NT2/D1 (cell line): ENCODE results near the gene POMGNT1.

Experiments used
- DNase-seq: peaks from one replicate; pipeline ENCODE4 v3.0.0-alpha.2; 2011; ENCODE audit warnings: low read depth, low spot score
- H3K27me3 ChIP-seq: 2 replicates; pipeline ENCODE4 v1.6.0; 2011; ENCODE audit warnings: mild to moderate bottlenecking; ENCODE audit not compliant: insufficient read length, insufficient read depth
- H3K36me3 ChIP-seq: 2 replicates; pipeline ENCODE4 v1.6.1; 2011; ENCODE audit warnings: mild to moderate bottlenecking, low read length, mixed read lengths; ENCODE audit not compliant: insufficient read depth, insufficient read length
- H3K4me1 ChIP-seq: 2 replicates; pipeline ENCODE4 v1.5.1; 2011; ENCODE audit not compliant: insufficient read depth, insufficient read length
- H3K4me3 ChIP-seq: 2 replicates; pipeline ENCODE4 v1.5.1; 2011; ENCODE audit warnings: low read depth; ENCODE audit not compliant: insufficient read length
- H3K9ac ChIP-seq: 2 replicates; pipeline ENCODE4 v1.6.0; 2011; ENCODE audit warnings: low read depth; ENCODE audit not compliant: insufficient read length
- H3K9me3 ChIP-seq: 2 replicates; pipeline ENCODE4 v1.5.1; 2011; ENCODE audit warnings: mild to moderate bottlenecking, low read length; ENCODE audit not compliant: insufficient read depth
- SUZ12 ChIP-seq: IDR thresholded peaks from 2 replicates; pipeline ENCODE4 v1.6.1; 2011; ENCODE audit not compliant: insufficient read length, insufficient read depth; ENCODE audit errors: extremely low read depth
- YY1 ChIP-seq: IDR thresholded peaks from 2 replicates; pipeline ENCODE4 v1.6.1; 2011; ENCODE audit not compliant: insufficient read length, insufficient read depth
- ZNF274 ChIP-seq: IDR thresholded peaks from 2 replicates; pipeline ENCODE4 v1.6.1; 2011; ENCODE audit warnings: mild to moderate bottlenecking, low read depth, low read length

Gene POMGNT1

GRCh38 chr1:46180082-46180616 is 18.1 kb downstream of the POMGNT1 start:
- TF ChIP-seq SUZ12 = no peak
- TF ChIP-seq ZNF274 = no peak
- no peak for TF ChIP-seq YY1
- Histone ChIP-seq H3K9ac (no peak overlapping the region), H3K36me3 (no peaks in the 10 kb centered on the region), H3K4me1 (peaks cover 21% of the 10 kb centered on the region), H3K4me3 (no peak overlapping the region), H3K9me3 (no peaks in the 10 kb centered on the region), H3K27me3 (peaks cover 12% of the 10 kb centered on the region)
- DNase-seq = no peak

- DNase-seq = peak; percentile 92
- Histone ChIP-seq H3K9ac (no peak overlapping the region), H3K9me3 (no peaks in the 10 kb centered on the region), H3K27me3 (peaks cover 12% of the 10 kb centered on the region), H3K4me1 (peaks cover 27% of the 10 kb centered on the region), H3K4me3 (no peak overlapping the region), H3K36me3 (no peaks in the 10 kb centered on the region)
- no peak for TF ChIP-seq ZNF274
- TF ChIP-seq SUZ12 = no peak
- TF ChIP-seq YY1 = no peak
These were observed 18.8 kb downstream of the POMGNT1 start for GRCh38 chr1:46179138-46180081.

GRCh38 chr1:46176211-46176865 is 21.9 kb downstream of the POMGNT1 start, which contains the start of gene P3R3URF:
Gene P3R3URF, minus strand, starts transcription at chr1:46176488. Its CDS starts 17 bp downstream, at chr1:46176471.
- Histone ChIP-seq H3K9me3 (no peaks in the 10 kb centered on the region), H3K9ac (peak within 1 kb of the TSS; percentile 2), H3K36me3 (no peaks in the 10 kb centered on the region), H3K4me1 (peaks cover 30% of the 10 kb centered on the region), H3K4me3 (no peak within 1 kb of the TSS), H3K27me3 (peaks cover 6% of the 10 kb centered on the region)
- DNase-seq = no peak
- TF ChIP-seq YY1 (no peak), ZNF274 (no peak), SUZ12 (no peak)

- Histone ChIP-seq H3K27me3 (no peaks in the 10 kb centered on the region), H3K9ac (peak overlapping the region; percentile 2), H3K36me3 (no peaks in the 10 kb centered on the region), H3K4me1 (peaks cover 30% of the 10 kb centered on the region), H3K4me3 (no peak overlapping the region), H3K9me3 (no peaks in the 10 kb centered on the region)
- TF ChIP-seq SUZ12 (no peak), YY1 (no peak), ZNF274 (no peak)
- DNase-seq = no peak
These were observed 23.0 kb downstream of the POMGNT1 start for GRCh38 chr1:46175243-46175642.

- Histone ChIP-seq H3K4me1 (peaks cover 26% of the 10 kb centered on the region), H3K9ac (peak within 1 kb of the TSS; percentile 2), H3K9me3 (no peaks in the 10 kb centered on the region), H3K36me3 (no peaks in the 10 kb centered on the region), H3K27me3 (peaks cover 4% of the 10 kb centered on the region), H3K4me3 (no peak within 1 kb of the TSS)
- DNase-seq = no peak
- TF ChIP-seq SUZ12 (no peak), ZNF274 (no peak), YY1 (no peak)
These were observed 23.6 kb downstream of the POMGNT1 start, which contains the start of gene TSPAN1 for GRCh38 chr1:46174448-46175231. Gene TSPAN1, plus strand, starts transcription at chr1:46175087. Its CDS starts 6,021 bp downstream, at chr1:46181108.

- H3K27me3 ChIP-seq = peaks cover 16% of the 10 kb centered on the region
- no peaks in the 10 kb centered on the region for H3K36me3 ChIP-seq
- no peak overlapping the region for H3K4me3 ChIP-seq
- TF ChIP-seq YY1 (no peak), SUZ12 (no peak), ZNF274 (no peak)
- H3K9me3 ChIP-seq = no peaks in the 10 kb centered on the region
- DNase-seq = no peak
- H3K9ac ChIP-seq = no peak overlapping the region
- H3K4me1 ChIP-seq = peaks cover 26% of the 10 kb centered on the region
These were observed 24.8 kb downstream of the POMGNT1 start for GRCh38 chr1:46173361-46173856.
